GM12865 (cell line): Measurements from ENCODE around the gene PPFIBP2.

Experiments used
- DNase-seq: peaks from one replicate; pipeline ENCODE4 v3.0.0; 2010; ENCODE audit warnings: low read depth
- H3K4me3 ChIP-seq: 2 replicates; pipeline ENCODE4 v1.5.1; 2011; ENCODE audit warnings: mild to moderate bottlenecking, low read depth, low read length, control low read depth
- TF ChIP-seq, protein P1 (sequence below): IDR thresholded peaks from 2 replicates; pipeline ENCODE4 v1.5.1; 2011; ENCODE audit warnings: low read length, control low read depth, low read depth, inconsistent platforms; ENCODE audit not compliant: insufficient read depth; ENCODE audit errors: missing control alignments

Gene PPFIBP2

DNA sequence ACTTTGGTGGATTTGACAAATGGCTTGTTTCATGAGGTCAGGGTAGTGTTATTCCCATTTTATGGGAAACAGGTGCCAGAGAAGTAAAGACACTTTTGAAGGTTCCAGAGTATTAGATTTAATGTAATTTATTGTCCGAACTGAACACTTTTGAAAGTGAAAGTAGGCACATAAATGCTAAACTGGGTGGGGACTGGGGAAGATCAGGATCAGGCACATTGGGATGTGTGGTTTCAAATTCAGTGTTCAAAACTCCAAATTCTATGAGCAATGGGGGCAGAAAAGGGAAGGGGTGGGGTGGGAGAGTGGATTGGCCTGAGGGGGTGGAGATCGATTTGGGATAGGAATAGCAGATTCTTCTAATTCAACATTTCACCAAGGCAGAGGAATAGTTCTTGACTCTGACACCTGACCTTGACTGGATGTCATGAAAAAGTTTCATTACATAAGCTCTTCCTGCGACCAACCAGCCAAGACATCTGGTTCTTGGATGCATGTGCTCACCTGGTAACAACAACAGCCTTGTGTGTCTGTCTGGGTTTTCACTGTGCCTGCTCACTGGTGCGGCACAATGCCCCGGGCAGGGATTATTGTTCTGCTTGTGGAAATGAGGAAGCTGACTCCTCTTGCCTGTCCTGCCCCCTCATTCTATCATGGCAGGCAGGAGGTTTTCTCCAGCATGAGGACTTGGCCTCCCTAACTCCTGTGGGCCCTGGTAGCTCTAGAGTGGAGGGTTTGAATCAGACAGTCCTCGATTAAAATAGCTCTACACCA lies 10.8 kb downstream of the PPFIBP2 start:
- no peak overlapping the region for H3K4me3 ChIP-seq
- TF ChIP-seq, protein P1, sequence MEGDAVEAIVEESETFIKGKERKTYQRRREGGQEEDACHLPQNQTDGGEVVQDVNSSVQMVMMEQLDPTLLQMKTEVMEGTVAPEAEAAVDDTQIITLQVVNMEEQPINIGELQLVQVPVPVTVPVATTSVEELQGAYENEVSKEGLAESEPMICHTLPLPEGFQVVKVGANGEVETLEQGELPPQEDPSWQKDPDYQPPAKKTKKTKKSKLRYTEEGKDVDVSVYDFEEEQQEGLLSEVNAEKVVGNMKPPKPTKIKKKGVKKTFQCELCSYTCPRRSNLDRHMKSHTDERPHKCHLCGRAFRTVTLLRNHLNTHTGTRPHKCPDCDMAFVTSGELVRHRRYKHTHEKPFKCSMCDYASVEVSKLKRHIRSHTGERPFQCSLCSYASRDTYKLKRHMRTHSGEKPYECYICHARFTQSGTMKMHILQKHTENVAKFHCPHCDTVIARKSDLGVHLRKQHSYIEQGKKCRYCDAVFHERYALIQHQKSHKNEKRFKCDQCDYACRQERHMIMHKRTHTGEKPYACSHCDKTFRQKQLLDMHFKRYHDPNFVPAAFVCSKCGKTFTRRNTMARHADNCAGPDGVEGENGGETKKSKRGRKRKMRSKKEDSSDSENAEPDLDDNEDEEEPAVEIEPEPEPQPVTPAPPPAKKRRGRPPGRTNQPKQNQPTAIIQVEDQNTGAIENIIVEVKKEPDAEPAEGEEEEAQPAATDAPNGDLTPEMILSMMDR: no peak
- DNase-seq: no peak

DNA sequence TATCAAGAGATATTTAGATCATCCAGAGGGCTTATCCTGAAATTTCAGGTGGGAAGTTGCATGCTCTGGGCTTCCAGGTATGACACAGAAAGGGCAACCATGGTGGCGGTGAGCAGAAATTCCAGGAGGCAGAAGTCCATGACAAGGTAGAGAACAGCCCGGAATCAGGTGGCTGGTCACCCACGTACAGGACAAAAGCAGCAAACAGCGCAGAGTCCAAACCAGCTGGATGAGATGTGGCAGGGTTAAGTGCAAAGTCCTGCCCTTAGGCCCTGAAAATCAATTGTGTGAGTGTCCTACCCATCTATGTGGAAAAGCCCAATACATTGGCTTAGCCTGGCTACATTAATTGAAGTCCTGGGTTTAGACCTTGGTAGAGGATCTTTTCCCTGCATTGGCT lies 11.6 kb downstream of the PPFIBP2 start:
- TF ChIP-seq, protein P1: no peak
- no peak for DNase-seq
- H3K4me3 ChIP-seq: no peak overlapping the region

DNA sequence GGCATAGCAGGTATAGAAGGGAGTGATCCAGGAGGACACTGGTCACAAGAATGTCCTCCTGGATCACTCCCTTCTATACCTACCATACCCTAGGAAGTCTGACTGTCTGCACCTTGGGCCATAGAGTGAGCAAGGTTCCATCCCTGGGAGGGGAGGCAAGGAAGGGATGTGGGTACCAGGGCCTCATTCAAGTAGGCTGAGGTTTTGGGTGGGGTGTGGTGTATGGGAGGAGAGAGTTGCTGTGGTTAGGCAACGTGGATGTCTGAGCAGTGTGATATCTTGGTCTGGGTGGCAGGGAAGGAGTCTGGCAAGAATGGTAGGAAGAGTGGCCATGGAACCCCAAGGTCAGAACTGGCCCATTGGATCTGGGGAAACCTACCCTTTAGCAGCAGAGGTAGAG lies 13.2 kb downstream of the PPFIBP2 start:
- TF ChIP-seq, protein P1: no peak
- DNase-seq: peak; percentile 43
- H3K4me3 ChIP-seq: no peak overlapping the region

DNA sequence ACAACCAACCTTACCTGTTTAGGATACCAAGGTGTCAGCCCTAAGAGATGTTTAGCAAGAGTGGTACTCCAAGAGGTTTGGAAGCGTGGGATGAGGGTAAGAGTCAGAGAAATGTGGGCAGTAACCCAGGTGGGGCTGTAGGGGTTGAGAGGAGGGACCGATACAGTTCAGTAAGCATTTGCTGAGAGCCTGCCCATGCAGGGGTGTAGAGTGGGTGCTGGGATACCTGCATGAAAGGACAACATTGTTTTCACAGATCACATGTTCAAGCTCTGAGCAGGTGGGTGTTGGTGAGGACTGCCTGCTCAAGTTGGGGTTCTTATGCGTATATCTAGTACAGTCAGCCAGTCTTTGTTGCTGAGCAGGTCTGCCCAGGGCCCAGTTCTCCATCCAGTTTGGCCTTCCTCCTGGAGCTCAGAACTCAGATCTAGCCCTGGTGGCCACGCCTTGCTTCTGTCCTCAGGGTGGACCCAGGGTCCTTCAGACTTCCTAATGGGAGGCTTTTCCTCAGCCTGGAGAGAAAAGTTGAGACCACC lies 14.8 kb downstream of the PPFIBP2 start:
- TF ChIP-seq, protein P1: no peak
- H3K4me3 ChIP-seq: no peak overlapping the region

DNA sequence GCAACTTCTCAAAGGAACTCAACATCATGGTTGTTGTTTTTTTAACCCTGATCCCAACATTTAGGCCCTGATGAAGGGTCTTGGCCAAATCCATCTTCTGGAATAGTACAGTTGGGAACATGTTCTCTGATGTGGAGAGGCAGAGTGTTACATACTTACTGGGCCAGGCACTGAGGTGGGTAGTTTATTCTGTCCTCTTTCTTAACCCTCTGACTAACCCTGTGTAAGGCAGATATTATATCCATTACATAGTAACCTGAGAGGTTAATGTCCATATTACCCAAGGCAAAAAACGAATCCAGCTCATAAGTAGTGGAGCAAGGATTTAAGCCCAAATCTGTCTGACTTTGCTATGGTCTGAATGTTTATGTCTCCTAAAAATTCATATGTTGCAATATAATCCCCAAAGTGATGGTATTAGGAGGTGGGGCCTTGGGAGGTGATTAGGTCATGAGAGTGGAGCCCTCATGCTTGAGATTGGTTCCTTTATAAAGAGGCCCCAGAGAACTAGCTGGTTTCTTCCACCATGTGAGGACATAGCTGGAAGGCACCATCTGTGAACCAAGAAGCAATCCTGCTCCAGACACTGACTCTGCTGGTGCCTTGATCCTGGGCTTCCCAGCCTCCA lies 16.3 kb downstream of the PPFIBP2 start:
- DNase-seq: no peak
- TF ChIP-seq, protein P1: no peak
- H3K4me3 ChIP-seq: no peak overlapping the region

More for the DNA sequence above, 14.8 kb downstream of the PPFIBP2 start:
- no peak for DNase-seq

DNA sequence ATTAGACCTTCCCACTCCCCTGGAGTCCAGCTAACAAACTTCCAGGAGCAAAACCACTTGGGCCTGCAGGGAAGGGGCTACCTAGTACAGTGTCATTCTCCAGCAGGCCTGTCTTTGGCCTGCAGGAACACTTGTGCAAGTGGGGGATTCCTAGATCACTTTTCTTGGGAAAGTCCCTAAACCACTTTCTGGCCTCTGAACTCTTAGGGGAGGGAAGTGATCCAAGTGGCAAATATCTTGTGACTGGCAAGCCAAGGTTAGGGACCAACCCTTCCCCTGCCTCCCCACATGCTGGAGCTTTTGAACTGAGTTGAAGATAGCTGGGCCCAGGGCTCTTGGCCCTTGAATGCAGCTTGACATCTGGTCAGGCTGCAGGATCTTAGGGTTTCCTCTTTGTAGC lies 17.2 kb downstream of the PPFIBP2 start:
- DNase-seq: peak; percentile 71
- TF ChIP-seq, protein P1: no peak
- no peak overlapping the region for H3K4me3 ChIP-seq
